Fibroblast of skin of abdomen (primary cell): ENCODE data around the gene ZNF438.

Experiments
- DNase-seq: peaks from one replicate; pipeline ENCODE4 v3.0.0-alpha.2; 2013

ZNF438 gene

GRCh38 chr10:30842894-30843293 lies 188.8 kb downstream of the ZNF438 start:
- peak; percentile 57 for DNase-seq

GRCh38 chr10:30842185-30842584 lies 189.5 kb downstream of the ZNF438 start:
- DNase-seq: no peak

GRCh38 chr10:30840395-30841050 lies 191.1 kb downstream of the ZNF438 start:
- peak; percentile 75 for DNase-seq

- no peak for DNase-seq
Measured at GRCh38 chr10:30839652-30840051, 192.0 kb downstream of the ZNF438 start.

GRCh38 chr10:30836406-30836805 lies 195.3 kb downstream of the ZNF438 start:
- peak; percentile 40 for DNase-seq

- DNase-seq: no peak
Measured at GRCh38 chr10:30835146-30835545, 196.5 kb downstream of the ZNF438 start.

GRCh38 chr10:30834651-30835050 lies 197.0 kb downstream of the ZNF438 start:
- DNase-seq: no peak

GRCh38 chr10:30834153-30834552 lies 197.5 kb downstream of the ZNF438 start:
- no peak for DNase-seq

- no peak for DNase-seq
Measured at GRCh38 chr10:30833628-30833970, 198.1 kb downstream of the ZNF438 start.

GRCh38 chr10:30832749-30833627 lies 198.7 kb downstream of the ZNF438 start:
- DNase-seq: no peak

GRCh38 chr10:30832001-30832748 lies 199.5 kb downstream of the ZNF438 start:
- no peak for DNase-seq

- no peak for DNase-seq
Measured at GRCh38 chr10:30831426-30831825, 200.2 kb downstream of the ZNF438 start.

GRCh38 chr10:30830315-30831230 lies 201.1 kb downstream of the ZNF438 start:
- DNase-seq: no peak

GRCh38 chr10:30829901-30830300 lies 201.8 kb downstream of the ZNF438 start:
- peak; percentile 69 for DNase-seq

GRCh38 chr10:30828680-30829079 lies 203.0 kb downstream of the ZNF438 start:
- DNase-seq: no peak

- DNase-seq: no peak
Measured at GRCh38 chr10:30828164-30828563, 203.5 kb downstream of the ZNF438 start.

- peak; percentile 78 for DNase-seq
Measured at GRCh38 chr10:30827531-30828120, 204.0 kb downstream of the ZNF438 start.

- DNase-seq: no peak
Measured at GRCh38 chr10:30826679-30827078, 205.0 kb downstream of the ZNF438 start.

- DNase-seq: no peak
Measured at GRCh38 chr10:30825495-30825894, 206.2 kb downstream of the ZNF438 start.

GRCh38 chr10:30825022-30825421 lies 206.6 kb downstream of the ZNF438 start:
- DNase-seq: no peak

- DNase-seq: no peak
Measured at GRCh38 chr10:30823651-30824050, 208.0 kb downstream of the ZNF438 start.
